Measurements from ENCODE around the gene SP110.
"Not testable (repeated sequence)": the region's sequence is repeated elsewhere in the genome, so short reads cannot be mapped to it uniquely, and the experiment has no call there.

SP110 gene

DNA sequence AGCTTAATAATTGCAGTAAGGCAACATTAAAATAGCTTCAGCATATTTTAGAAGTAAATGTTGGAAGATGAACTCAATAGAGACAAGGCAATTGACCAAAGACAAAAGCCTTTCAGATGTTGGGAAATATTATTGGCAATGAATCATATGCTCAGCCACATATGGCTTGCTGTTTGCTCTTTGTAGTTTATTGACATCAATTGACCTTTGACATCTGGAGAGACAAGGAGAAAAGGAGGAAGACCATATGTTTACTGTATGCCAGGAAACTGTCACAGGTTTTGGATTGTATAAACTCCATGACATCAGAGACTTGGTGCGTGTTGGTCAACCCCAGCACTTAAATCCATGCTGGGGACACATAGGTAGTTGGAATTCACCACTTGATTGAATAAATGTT lies 90.4 kb downstream of the SP110 start:
- DNase-seq (ENCODE audit: low read depth in 1 of 2, low spot score in 1 of 2) = no peak

DNA sequence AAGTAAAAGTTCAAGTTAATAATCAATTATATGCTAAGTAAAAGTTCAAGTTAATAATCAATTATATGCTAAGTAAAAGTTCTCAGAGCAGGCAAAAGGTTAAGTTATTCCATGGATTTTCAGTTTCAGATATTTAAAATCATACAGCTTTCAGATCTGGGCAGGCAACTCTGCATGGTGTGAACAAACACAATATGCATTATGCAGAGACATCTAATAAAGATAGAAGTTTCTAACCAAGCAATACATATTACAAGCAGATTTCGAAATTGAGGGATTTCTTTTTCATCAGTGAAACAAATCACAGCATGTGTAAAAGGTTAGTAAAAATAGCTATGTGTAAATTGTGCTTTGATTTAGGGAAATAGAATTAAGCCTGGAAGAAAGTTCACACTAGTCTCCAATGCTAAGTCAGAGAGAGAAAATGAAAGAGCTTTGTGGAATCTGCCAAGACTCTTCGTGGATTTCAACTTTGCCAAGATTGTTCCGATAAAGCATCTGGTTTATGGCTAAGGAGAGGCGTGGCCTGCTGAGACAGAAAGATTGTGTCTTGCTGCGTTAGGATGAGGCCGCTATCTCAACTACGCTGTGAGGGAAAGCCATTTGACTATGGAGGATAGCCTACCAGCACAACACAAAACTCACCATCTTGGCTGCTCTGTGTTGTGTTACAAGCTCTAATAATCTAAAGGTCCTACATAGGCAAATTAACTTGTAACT lies 91.0 kb downstream of the SP110 start:
- DNase-seq (ENCODE audit: low read depth in 1 of 2, low spot score in 1 of 2) = no peak

DNA sequence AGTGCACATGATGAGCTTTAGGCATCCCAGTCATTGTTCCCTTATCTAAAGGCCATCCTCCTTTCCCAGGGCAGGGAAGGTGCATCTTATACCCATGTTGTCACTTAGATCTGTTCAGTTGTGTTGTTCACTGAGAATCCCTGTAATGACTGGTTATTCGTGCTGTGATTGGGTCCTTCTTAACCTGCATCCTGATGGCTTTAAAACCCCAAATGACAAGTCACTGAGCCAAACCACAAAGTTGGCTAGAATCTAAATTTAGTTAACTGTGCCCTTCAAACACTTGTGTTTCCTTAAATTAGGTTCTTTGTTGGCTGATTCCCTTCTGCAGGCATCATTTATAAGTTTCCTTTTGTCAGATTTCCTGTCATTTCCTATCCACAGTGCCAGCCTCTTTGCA lies 92.6 kb downstream of the SP110 start:
- DNase-seq (ENCODE audit: low read depth in 1 of 2, low spot score in 1 of 2) = no peak

DNA sequence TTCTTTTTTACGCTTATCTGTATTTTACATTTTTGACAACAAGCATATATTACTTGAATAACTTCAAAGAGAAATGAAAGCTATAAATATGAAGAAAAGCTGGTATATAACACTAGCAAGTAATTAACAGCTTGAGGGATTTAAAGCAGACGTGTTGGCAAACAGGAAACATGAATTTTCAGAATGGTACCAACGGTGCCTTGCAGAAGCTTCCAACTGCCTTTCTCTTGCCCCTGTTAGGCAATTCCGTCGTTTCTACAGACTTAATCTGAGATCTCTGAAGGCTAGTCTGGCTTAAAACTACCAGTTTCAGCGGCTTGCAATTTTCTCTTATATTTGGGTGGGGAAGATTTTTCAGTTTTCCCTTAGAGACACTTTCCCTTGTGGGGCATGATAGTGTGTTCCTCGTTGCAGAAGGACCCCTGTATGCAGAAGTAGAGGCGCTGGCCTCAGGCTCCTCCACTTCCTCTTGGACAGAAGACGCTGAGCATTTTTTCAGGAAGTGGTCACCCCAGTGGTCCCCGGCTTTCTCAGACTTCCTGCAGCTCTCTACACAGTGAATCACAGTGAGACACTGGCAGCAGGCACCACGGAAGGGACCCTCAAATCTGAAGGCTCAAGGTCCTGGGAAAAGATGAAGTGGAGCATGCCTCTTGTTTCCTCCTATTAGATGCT lies 94.9 kb downstream of the SP110 start:
- DNase-seq (ENCODE audit: low read depth in 1 of 2, low spot score in 1 of 2) = no peak

DNA sequence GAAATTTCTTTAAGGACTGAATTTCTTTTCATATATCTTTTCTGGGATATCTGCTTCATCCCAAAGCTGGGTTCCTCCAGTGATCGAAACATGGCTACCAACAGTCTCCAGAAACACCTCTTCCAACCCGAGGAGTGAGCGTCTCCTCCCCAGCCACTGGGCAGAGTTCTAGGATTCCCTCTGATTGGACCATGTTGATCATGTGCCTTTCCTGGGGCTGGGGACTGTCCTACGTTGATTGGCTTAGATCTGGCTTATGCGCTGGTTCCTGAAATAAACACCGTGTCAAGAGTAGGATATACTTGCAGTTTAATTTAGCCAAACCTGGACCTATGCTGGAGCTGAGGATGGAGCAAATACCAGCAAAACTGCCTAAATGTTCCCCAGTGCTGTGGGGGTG lies 95.5 kb downstream of the SP110 start:
- no peak for DNase-seq (ENCODE audit: low read depth in 1 of 2, low spot score in 1 of 2)

DNA sequence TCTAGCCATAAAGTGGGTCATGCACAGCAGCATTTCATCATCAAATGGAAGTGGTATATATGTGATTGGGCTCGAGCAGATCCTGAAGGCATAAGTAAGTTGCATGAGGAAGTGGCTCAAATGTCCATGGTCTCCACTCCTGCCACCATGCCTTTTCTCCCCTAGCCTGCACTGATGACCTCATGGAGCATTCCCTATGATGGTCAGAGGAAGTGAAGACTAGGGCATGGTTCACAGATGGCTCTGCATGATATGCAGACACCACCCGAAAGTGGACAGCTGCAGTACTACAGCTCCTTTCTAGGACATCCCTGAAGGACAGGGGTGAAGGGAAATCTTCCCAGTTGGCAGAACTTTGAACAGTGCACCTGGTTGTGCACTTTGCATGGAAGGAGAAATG lies 99.4 kb downstream of the SP110 start:
- not testable (repeated sequence) for DNase-seq (ENCODE audit: low read depth in 1 of 2, low spot score in 1 of 2)

DNA sequence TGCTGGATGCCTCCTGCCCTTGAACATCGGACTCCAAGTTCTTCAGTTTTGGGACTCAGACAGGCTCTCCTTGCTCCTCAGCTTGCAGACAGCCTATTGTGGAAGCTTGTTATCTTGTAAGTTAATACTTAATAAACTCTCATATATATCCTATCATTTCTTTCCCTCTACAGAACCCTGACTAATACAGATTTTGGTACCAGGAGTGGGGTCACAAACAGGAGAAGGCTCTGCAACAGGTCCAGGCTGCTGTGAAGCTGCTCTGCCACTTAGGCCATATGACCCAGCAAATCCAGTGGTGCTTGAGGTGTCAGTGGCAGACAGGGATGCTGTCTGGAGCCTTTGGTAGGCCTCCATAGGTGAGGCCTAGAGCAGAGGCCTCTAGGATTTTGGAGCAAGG lies 100.0 kb downstream of the SP110 start:
- not testable (repeated sequence) for DNase-seq (ENCODE audit: low read depth in 1 of 2, low spot score in 1 of 2)
